B cell (primary cell): Measurements from ENCODE around the gene EVI2B.

Experiments
- CTCF ChIP-seq: fragments of 200-600 bp; IDR thresholded peaks from one replicate; pipeline ENCODE4 v1.8.0; 2022; ENCODE audit warnings: antibody characterized with exemption, mild to moderate bottlenecking
- EZH2 ChIP-seq: IDR thresholded peaks from 2 replicates; pipeline ENCODE4 v1.6.1; 2012; ENCODE audit warnings: borderline replicate concordance, low read depth, mild to moderate bottlenecking, moderate library complexity, low read length; ENCODE audit not compliant: insufficient read depth, poor library complexity, severe bottlenecking

GRCh38 chr17:31254654-31255053 lies 59.2 kb downstream of the EVI2B start:
- TF ChIP-seq CTCF (no peak), EZH2 (no peak)
